T-helper 22 cell (primary cell): ENCODE results near the gene RPL21.
"Not testable (repeated sequence)": the region's sequence is repeated elsewhere in the genome, so short reads cannot be mapped to it uniquely, and the experiment has no call there.

Experiments
- DNase-seq: peaks from one replicate; pipeline ENCODE4 v3.0.0-alpha.2; 2020; ENCODE audit warnings: low read depth

RPL21 gene

GRCh38 chr13:27289011-27289665 is 37.8 kb downstream of the RPL21 start:
- no peak for DNase-seq

- no peak for DNase-seq
Observed at GRCh38 chr13:27290715-27291114, 39.4 kb downstream of the RPL21 start.

GRCh38 chr13:27291967-27292366 is 40.6 kb downstream of the RPL21 start:
- DNase-seq: not testable (repeated sequence)

GRCh38 chr13:27293076-27293691 is 41.8 kb downstream of the RPL21 start:
- DNase-seq: no peak

- no peak for DNase-seq
Observed at GRCh38 chr13:27293873-27294515, 42.6 kb downstream of the RPL21 start.

DNA sequence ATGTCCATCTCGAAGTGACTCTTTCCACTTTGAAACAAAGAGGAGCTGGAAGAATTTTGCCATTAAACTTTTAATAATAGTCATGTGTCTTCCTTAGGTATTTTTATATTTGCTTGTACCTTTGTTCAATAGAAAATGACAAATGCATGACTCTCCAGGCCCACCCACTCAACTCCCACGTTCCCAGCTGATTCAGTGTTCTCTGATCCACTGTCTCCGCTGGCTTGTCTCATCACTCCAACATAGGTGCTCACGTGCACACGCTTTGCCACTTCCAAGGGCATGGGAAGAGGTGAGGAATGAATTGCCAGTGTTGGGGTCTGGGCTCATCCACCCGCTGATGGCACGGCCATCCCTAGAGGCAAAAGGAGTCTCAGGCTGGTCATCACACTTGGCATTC is 43.7 kb downstream of the RPL21 start:
- no peak for DNase-seq

DNA sequence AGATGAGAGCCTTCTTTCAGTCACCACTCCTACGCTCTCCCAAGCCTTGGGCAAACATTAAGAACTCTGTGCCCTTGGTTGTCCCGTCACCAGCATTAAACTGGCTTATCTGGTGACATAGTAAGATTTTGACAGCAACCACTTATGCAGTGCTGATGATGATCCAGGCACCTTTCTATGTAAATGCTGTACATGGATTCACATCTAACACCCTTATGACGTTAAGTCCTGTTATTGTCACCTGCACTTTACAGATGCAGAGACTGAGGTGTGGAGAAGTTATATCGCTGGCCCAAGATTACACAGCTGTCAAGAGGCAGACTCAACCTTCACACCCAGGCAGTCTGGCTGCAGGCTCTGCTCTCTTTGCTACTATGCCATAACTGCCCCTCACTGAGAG is 44.3 kb downstream of the RPL21 start:
- no peak for DNase-seq

- no peak for DNase-seq
Observed at GRCh38 chr13:27296496-27296895, 45.1 kb downstream of the RPL21 start.

GRCh38 chr13:27298849-27299248 is 47.5 kb downstream of the RPL21 start:
- DNase-seq: no peak

DNA sequence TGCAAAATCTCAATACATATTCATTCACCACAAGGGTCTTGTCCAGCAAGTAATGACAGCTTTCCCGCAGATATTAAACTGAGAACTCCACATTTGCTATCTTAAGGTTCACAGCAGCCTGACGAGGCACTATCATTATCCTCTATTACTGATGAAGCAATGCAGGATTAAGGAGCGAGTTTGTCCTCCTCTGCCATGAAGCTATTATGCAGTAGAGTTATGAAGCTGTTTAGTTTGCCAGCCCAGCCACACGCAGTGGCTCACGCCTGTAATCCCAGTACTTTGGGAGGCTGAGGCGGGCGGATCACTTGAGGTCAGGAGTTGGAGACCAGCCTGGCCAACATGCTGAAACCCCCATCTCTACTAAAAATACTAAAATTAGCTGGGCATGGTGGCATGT is 49.0 kb downstream of the RPL21 start:
- not testable (repeated sequence) for DNase-seq

DNA sequence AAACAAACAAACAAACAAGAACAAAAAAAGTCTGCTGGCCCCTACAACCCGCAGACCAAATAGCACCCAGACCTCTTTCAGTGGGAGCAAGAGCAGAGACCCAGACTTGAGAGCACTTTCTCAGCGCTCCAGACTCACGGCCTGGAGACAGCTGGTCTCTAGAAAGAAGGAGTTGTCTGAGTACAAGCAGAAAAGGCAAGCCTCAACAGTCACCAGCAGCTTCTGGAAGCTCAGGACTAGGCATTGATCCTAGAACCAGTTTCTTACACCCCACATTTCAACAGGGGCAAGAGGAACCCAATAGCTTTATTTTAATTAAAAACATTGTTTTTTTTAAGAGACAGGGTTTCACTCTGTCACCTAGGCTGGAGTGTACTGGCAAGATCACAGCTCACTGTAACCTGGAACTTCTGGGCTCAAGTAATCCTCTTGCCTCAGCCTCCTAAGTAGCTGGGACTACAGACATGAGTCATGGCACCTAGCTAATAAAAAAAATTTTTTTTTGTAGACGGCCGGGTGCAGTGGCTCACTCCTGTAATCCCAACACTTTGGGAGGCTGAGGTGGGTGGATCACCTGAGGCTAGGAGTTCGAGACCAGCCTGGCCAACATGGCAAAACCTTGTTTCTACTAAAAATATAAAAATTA is 49.7 kb downstream of the RPL21 start:
- no peak for DNase-seq

DNA sequence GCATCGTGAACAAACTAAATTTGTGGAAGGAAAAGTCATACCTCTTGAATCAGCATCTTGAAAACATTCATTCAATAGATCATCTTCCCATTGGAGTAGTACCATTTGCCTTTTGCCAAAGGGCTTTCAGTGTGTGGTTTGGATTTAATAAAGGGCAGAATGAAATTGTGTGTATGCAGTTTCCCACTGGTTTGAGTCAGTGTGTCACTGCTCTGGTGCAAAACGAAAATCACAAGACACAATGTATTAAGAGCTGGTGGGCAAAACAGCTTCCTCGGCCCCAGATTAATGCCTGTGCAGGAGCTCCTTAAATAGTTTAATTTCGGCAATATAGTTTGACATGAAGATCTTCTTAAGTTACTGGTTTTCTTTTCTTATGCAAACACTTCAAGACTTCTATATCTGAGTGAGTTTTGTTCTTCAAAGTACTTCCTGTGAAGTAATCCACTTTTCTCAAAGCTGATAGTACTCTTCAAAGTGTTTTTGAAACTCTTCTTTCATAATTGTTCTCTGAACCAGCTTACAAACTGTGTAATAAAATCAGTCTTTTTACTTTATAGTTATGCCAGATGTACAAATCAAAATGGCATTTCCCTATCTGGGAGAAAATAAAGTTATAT is 51.4 kb downstream of the RPL21 start:
- DNase-seq: no peak

- no peak for DNase-seq
Observed at GRCh38 chr13:27304099-27304498, 52.7 kb downstream of the RPL21 start.

DNA sequence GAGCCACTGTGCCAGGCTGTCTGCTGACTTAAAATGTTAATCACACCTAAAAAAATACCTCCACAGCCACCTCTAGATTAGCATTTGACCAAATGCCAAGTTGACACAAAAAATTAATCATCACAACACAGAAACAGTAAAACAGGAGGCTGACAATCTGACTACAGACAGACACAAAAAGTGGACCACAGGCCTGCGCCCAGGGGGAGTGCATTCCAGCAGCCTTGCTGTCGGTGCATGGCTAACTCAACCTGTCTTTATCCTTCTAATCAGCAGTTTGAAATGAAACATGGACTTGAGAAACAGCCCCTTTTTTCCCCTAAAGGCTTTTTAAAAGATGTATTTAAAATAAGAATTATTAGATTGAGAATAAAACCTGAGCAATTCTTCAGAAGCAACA is 53.3 kb downstream of the RPL21 start:
- no peak for DNase-seq
